GM10266 (cell line): ENCODE data around the gene NMRK1.

Experiments used
- DNase-seq: peaks from one replicate; pipeline ENCODE4 v3.0.0; 2012; ENCODE audit errors: extremely low spot score
- CTCF ChIP-seq: IDR thresholded peaks from 2 replicates; pipeline ENCODE4 v1.5.1; 2012; ENCODE audit warnings: mild to moderate bottlenecking, low read depth; ENCODE audit not compliant: control insufficient read depth, insufficient read depth; ENCODE audit errors: missing control alignments

Gene NMRK1

GRCh38 chr9:75072895-75073294 is 15.1 kb downstream of the NMRK1 start:
- no peak for TF ChIP-seq CTCF
- DNase-seq: no peak

DNA sequence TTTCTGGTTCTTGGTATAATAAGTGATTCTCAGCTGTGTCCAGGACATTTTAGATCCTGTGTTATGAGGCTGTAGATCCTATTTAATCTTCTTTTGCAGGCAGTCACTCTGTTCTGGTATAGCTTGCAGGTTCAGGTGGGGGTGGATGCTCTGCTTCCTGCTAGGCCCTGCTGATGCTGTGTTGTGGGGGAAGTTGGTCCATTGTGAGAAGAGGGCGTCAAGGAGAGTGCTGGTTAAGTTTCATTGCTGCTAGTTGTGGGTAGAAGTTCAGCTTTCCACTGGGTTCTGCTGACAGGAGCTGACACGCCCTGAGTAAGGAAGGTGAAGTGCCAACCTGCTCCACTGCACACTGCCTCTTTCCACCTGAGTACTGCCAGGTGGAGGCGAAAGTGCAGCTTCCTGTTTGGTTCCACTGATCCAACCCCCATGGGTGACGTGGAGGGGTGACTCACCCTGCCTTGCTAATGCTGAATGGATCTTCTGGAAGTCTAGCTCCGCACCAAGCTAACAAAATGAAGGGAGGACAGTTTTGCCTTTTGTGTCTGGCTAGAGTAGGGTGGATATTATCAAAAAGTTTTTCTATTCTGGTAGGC is 16.3 kb downstream of the NMRK1 start:
- TF ChIP-seq CTCF: no peak
- no peak for DNase-seq

DNA sequence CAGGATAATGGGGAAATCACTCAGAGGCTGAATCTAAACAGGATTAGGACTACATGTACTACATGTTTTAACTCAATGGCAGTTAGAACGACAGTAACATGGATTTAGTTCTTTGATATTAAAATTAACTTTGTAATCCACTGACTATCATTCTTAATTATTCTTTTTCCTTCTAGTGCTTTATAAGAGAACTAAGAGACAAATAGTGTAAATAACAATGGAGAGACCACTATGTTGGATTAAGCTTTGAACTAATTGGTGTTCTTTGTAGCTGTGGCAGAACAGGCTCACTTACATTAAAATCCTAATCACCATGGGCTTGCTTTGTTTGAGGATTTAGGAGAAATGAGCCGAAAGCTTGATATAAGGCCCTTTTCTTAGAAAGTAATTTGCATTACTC is 18.8 kb downstream of the NMRK1 start:
- no peak for TF ChIP-seq CTCF
- DNase-seq: no peak

- no peak for DNase-seq
- TF ChIP-seq CTCF: no peak
Observed at GRCh38 chr9:75067894-75068293, 20.1 kb downstream of the NMRK1 start.

DNA sequence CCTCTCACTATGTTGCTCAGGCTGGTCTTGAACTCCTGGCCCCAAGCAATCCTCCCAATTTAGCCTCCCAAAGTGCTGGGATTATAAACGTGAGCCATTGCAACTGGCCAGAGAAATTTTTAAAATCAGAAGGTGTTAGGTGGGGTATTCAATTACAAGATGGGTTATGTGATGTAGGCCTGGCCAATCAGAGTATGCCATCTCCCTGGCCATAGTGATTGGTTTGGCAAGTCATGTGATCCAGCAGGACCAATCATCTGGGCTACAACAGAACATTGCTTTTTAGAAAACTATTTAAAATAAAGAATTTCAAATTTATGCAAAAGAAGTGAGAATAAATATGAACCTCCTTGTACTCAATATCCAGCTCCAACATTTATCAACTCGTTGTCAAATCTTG is 22.4 kb downstream of the NMRK1 start:
- DNase-seq: no peak
- no peak for TF ChIP-seq CTCF

DNA sequence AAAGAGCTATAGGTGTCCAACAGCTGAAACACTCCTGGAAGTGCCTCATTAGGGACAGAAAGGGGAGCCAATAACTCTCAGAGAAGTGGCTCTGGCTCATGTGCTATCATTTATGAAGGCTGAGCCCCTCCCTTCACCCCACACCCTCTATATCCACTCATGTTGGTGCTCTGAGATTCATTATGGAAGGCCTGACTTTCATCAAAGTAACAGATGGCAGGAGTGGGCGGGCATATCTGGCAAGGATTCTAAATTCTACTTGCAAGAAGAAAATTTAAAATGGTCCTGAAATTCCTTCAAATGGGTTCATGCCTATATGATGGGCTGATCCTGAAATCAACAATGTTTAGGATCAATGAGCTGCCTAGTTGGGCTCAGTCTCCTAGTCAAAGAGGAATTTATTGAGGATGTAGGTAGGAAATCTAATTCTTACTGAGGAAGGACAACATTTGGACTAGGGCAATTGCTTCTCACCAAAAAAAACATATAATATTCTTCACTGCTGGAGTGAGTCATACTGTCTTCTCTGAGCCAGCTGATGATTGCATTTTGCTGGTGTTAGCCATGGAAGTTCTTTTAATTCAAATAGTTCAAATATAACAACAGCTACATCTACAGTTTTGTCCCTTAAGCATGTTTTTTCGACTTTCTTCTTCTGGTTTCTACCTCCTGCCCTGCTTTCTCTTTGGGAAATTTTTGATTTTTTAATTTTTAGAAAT is 23.5 kb downstream of the NMRK1 start:
- DNase-seq: no peak
- no peak for TF ChIP-seq CTCF

DNA sequence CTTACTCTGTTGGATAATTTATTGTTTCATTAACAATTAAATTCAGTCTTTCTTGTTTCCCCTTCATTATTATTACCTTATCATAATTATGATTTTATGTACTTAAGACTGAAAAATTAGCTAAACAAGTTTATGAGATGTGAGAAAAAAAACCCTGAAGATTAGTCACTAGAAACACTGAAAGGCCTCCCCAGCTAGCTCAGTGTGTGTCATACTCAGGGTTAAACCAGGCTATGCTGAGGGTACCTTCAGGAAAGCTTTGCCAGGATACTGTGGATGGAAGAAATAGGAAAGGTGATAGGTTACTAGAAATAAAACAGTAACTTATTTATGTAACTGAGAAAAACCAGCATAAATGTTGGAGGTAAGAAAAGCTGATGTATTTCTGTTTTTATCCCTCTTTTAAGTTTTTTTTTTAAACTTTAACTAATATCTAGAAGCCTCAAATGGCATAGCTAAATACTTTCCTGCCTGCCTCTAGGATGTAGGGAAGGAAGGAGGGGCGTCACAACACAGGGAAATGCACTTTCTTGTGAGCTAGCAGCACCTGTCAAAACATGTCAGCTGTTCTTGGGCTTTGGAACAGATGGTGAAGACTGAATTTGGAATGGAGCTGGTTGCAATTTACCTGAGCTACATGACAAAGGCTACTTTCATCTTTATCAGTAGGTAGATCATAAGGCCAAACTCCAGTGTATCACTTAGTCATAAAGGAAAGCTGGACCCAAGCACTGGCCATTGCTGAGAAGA is 24.2 kb downstream of the NMRK1 start:
- TF ChIP-seq CTCF: no peak
- DNase-seq: no peak
